ENCODE results near the gene SPTBN5. TPM values are rescaled to one million over a fixed set of nuclear protein-coding genes. Genes with fewer than 3 reads are reported as not detected.

SPTBN5 gene
- total and polyA plus RNA-seq, 4 donors = 1.6 to 3.5 (median 1.9) TPM

GRCh38 chr15:41885321-41885720, 8.5 kb downstream of the SPTBN5 start:
- Histone ChIP-seq H3K27me3 (ENCODE audit: control insufficient read depth in 3 of 3, insufficient read depth in 3 of 3, low read length in 2 of 3) (peaks cover 0 to 3% (median 0%) of the 10 kb centered on the region in 3 donors), H3K4me3 (no peak overlapping the region), H3K9ac (ENCODE audit: insufficient read depth in 1 of 2, low read length in 2 of 2) (no peak overlapping the region), H3K4me1 (ENCODE audit: control insufficient read depth in 5 of 5, insufficient read depth in 5 of 5, low read length in 5 of 5) (peaks cover 0 to 8% (median 0%) of the 10 kb centered on the region in 5 donors), H3K9me3 (ENCODE audit: control insufficient read depth in 4 of 4, insufficient read depth in 3 of 4, low read length in 3 of 4) (no peaks in the 10 kb centered on the region), H3K36me3 (ENCODE audit: control insufficient read depth in 4 of 4, insufficient read depth in 4 of 4, low read length in 4 of 4) (no peaks in the 10 kb centered on the region), H3K27ac (ENCODE audit: low read depth in 1 of 2, low read length in 1 of 2) (no peak overlapping the region)
- ATAC-seq (ENCODE audit: insufficient read depth, low FRiP score) (no peak), DNase-seq (no peak)
- TF ChIP-seq CTCF (IDR thresholded peaks at IDR 0.05; ENCODE audit: control extremely low read depth, extremely low read depth) = no peak

- no peak for ATAC-seq (ENCODE audit: insufficient read depth, low FRiP score)
- Histone ChIP-seq H3K9ac (ENCODE audit: insufficient read depth in 1 of 2, low read length in 2 of 2) (no peak overlapping the region), H3K36me3 (ENCODE audit: control insufficient read depth in 4 of 4, insufficient read depth in 4 of 4, low read length in 4 of 4) (no peaks in the 10 kb centered on the region), H3K27ac (ENCODE audit: low read depth in 1 of 2, low read length in 1 of 2) (no peak overlapping the region), H3K27me3 (ENCODE audit: control insufficient read depth in 3 of 3, insufficient read depth in 3 of 3, low read length in 2 of 3) (peaks cover 0 to 3% (median 0%) of the 10 kb centered on the region in 3 donors), H3K9me3 (ENCODE audit: control insufficient read depth in 4 of 4, insufficient read depth in 3 of 4, low read length in 3 of 4) (no peaks in the 10 kb centered on the region), H3K4me1 (ENCODE audit: control insufficient read depth in 5 of 5, insufficient read depth in 5 of 5, low read length in 5 of 5) (peaks cover 0 to 8% (median 0%) of the 10 kb centered on the region in 5 donors), H3K4me3 (no peak overlapping the region)
- no peak for TF ChIP-seq CTCF (IDR thresholded peaks at IDR 0.05; ENCODE audit: control extremely low read depth, extremely low read depth)
- no peak for DNase-seq
- WGBS, 2 donors = 88 to 96% methylated on average over 7 of the region's 7 CpGs
Measured at GRCh38 chr15:41884458-41884857, 9.4 kb downstream of the SPTBN5 start.

DNA sequence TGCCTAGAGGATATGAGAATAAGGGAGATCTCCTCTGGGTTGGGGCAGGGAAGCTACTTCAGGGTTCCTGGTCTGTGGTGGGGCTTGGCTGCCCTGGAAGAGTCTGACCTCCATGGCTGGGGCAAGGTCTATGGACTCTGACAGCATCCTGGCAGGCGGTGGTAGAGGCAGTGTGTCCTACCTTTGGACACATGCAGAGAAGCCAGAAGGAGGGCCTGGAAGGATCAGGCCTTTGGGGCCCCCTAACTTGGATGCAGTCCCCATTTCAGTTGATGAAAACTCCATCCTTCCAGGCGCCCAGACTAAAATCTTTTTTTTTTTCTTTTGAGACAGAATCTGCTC, 10.4 kb downstream of the SPTBN5 start:
- no peak overlapping the region for H3K27ac ChIP-seq (ENCODE audit: low read depth in 1 of 2, low read length in 1 of 2)
- 93 to 94% methylated on average over 2 of the region's 2 CpGs for WGBS, 2 donors
- no peak overlapping the region for H3K9ac ChIP-seq (ENCODE audit: insufficient read depth in 1 of 2, low read length in 2 of 2)
- ATAC-seq (ENCODE audit: insufficient read depth, low FRiP score) = no peak
- no peaks in the 10 kb centered on the region for H3K36me3 ChIP-seq (ENCODE audit: control insufficient read depth in 4 of 4, insufficient read depth in 4 of 4, low read length in 4 of 4)
- no peak overlapping the region for H3K4me3 ChIP-seq
- no peaks in the 10 kb centered on the region for H3K9me3 ChIP-seq (ENCODE audit: control insufficient read depth in 4 of 4, insufficient read depth in 3 of 4, low read length in 3 of 4)
- H3K27me3 ChIP-seq (ENCODE audit: control insufficient read depth in 3 of 3, insufficient read depth in 3 of 3, low read length in 2 of 3) = peaks cover 0 to 3% (median 0%) of the 10 kb centered on the region in 3 donors
- no peak for TF ChIP-seq CTCF (IDR thresholded peaks at IDR 0.05; ENCODE audit: control extremely low read depth, extremely low read depth)
- peaks cover 0 to 8% (median 0%) of the 10 kb centered on the region in 5 donors for H3K4me1 ChIP-seq (ENCODE audit: control insufficient read depth in 5 of 5, insufficient read depth in 5 of 5, low read length in 5 of 5)
- DNase-seq = no peak

Data from lung (tissue), 12 donors.